Right lobe of liver (tissue), 6 donors: ENCODE measurements around the gene FOXP3. TPM values are rescaled to one million over a fixed set of nuclear protein-coding genes. Genes with fewer than 3 reads are reported as not detected.

Source experiments
- ATAC-seq, 4 donors: fragments of 200-7000 bp; cut with Tn5 transposase; one replicate each; pipeline ENCODE4 v1.9.1; 2020; ENCODE audit warnings: mild to moderate bottlenecking in 4 of 4, moderate library complexity in 4 of 4
- DNase-seq, 3 donors: peaks; one replicate each; pipeline ENCODE4 v3.0.0-alpha.2; 2020
- H3K27ac ChIP-seq, 3 donors: fragments of 200-600 bp; one replicate each; pipeline ENCODE4 v1.8.0; 2022
- H3K27me3 ChIP-seq, 2 donors: fragments of 200-600 bp; one replicate each; pipeline ENCODE4 v1.8.0; 2022
- H3K36me3 ChIP-seq, 4 donors: fragments of 200-600 bp; sonication (generic) in 1 of 4; one replicate each; pipeline versions ENCODE4 v1.5.1 to v1.8.0; 2017 to 2022; ENCODE audit warnings: control low read depth in 1 of 4
- H3K4me1 ChIP-seq, 4 donors: fragments of 200-600 bp; sonication (generic) in 1 of 4; one replicate each; pipeline versions ENCODE4 v1.5.1 to v1.8.0; 2017 to 2022; ENCODE audit warnings: control low read depth in 1 of 4
- H3K4me3 ChIP-seq, 3 donors: fragments of 200-600 bp; one replicate each; pipeline ENCODE4 v1.8.0; 2022
- H3K9me3 ChIP-seq, 4 donors: fragments of 200-600 bp; sonication (generic) in 1 of 4; one replicate each; pipeline versions ENCODE4 v1.5.1 to v1.8.0; 2017 to 2022; ENCODE audit warnings: control low read depth in 1 of 4
- CTCF ChIP-seq, 4 donors: fragments of 200-600 bp in 3 of 4; fragments of 450-650 bp in 1 of 4; IDR thresholded peaks; one replicate each; pipeline versions ENCODE4 v1.5.1 to v1.8.0; 2016 to 2022; ENCODE audit warnings: antibody characterized with exemption in 4 of 4, mild to moderate bottlenecking in 2 of 4
- POLR2A ChIP-seq: fragments of 450-650 bp; IDR thresholded peaks from one replicate; pipeline ENCODE4 v1.6.1; 2017; ENCODE audit warnings: antibody characterized with exemption, mild to moderate bottlenecking
- WGBS: methylation state at CpG from one replicate; pipeline ENCODE4 v1.1.6; 2018; ENCODE audit warnings: low coverage, low lambda C conversion rate; ENCODE audit not compliant: insufficient coverage; ENCODE audit errors: missing lambda C conversion rate; 5-methylcytosine and 5-hydroxymethylcytosine counted together
- intact Hi-C, 2 donors: fragments of 100-400 bp; cut with DNase I; formaldehyde crosslinking; loops; one replicate each; pipeline versions ENCODE4 v1.11.2 to v1.14.1; 2022
- total RNA-seq, 6 experiments: library from RNA; depleted of rRNA in 2 of 6; stranded (reverse); fragments of >200 nt in 2 of 6; fragmentation: NEBNext Ultra II Directional in 3 of 6; extraction: Animal tissue kit (Norgen Biotek cat#: 25700) in 3 of 6; gene quantifications; one replicate each; pipeline versions ENCODE4 v1.1.0 to v1.2.4, GENCODE V29; 2016 to 2023
- donor health status: DM: no; HTN: yes; CAD: no.
- donor health status: DM: no; HTN: no; CAD: no.
- donor health status: DM: no; HTN: no; CAD: no.
- donor health status: DM: no; HTN: yes; CAD: no.
- donor health status: DM: no; HTN: yes; CAD: no.

Gene FOXP3
- total RNA-seq, 6 experiments from 2014 or later: 0.18 to 1.2 (median 0.32) TPM

DNA sequence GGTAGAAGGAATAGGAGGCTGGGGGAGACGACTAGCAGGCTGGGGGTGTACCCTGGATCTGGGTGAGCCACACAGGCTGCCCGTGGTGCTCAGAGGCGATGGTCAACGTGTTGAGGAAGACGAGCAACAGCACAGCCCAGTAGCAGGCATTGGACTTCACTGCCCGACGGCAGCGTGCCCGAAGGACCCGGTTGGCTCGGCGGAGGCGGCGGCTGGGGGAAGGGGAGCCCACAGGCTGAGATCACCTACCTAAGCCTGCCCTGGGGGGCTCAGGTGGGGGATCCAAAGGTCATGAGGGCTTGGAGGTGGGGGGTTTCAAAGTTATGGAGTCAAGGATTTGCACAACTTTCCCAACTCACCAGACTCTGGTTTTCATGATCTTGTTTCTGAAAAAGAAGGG lies 38.7 kb downstream of the FOXP3 start:
- no peaks in the 10 kb centered on the region for H3K27me3 ChIP-seq
- H3K4me3 ChIP-seq: no peak overlapping the region
- no peaks in the 10 kb centered on the region for H3K9me3 ChIP-seq
- no peak overlapping the region for H3K27ac ChIP-seq
- TF ChIP-seq CTCF (IDR thresholded peaks at IDR 0.05) (no peak), POLR2A (no peak)
- ATAC-seq (no peak), DNase-seq (no peak)
- no peaks in the 10 kb centered on the region for H3K4me1 ChIP-seq
- no peaks in the 10 kb centered on the region for H3K36me3 ChIP-seq
- intact Hi-C loops: no loop called here
- WGBS: 61% methylated on average over 7 of the region's 14 CpGs

DNA sequence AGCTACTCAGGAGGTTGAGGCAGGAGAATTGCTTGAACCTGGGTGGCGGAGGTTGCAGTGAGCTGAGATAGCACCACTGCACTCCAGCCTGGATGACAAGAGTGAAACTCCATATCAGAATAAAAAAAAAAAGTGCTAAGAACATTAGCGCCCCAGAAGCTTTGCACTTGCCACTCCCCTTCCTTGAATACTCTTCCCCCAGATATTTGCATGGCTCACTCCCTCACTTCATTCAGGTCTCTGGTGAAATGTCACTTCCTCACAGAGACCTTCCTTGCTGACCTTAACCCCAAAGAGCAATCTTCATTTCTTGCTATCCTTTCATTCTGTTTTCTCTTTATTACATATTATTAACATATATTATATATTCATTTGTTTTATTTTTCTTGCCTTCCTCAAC lies 42.6 kb downstream of the FOXP3 start:
- H3K27me3 ChIP-seq: no peaks in the 10 kb centered on the region
- ATAC-seq: no peak
- H3K9me3 ChIP-seq: no peaks in the 10 kb centered on the region
- no peak for TF ChIP-seq CTCF (IDR thresholded peaks at IDR 0.05)
- TF ChIP-seq POLR2A: no peak
- no peaks in the 10 kb centered on the region for H3K4me1 ChIP-seq
- intact Hi-C loops: no loop called here
- no peaks in the 10 kb centered on the region for H3K36me3 ChIP-seq
- H3K4me3 ChIP-seq: no peak overlapping the region
- DNase-seq: no peak
- 63% methylated on average over 2 of the region's 2 CpGs for WGBS
- H3K27ac ChIP-seq: no peak overlapping the region

GRCh38 chrX:49220100-49220499 lies 44.4 kb downstream of the FOXP3 start:
- H3K27me3 ChIP-seq: no peaks in the 10 kb centered on the region
- no peak overlapping the region for H3K4me3 ChIP-seq
- no peaks in the 10 kb centered on the region for H3K9me3 ChIP-seq
- no peaks in the 10 kb centered on the region for H3K36me3 ChIP-seq
- intact Hi-C loops: no loop called here
- H3K27ac ChIP-seq: no peak overlapping the region
- no peaks in the 10 kb centered on the region for H3K4me1 ChIP-seq
- TF ChIP-seq CTCF (IDR thresholded peaks at IDR 0.05) (no peak), POLR2A (no peak)
- ATAC-seq: no peak
- DNase-seq: no peak

DNA sequence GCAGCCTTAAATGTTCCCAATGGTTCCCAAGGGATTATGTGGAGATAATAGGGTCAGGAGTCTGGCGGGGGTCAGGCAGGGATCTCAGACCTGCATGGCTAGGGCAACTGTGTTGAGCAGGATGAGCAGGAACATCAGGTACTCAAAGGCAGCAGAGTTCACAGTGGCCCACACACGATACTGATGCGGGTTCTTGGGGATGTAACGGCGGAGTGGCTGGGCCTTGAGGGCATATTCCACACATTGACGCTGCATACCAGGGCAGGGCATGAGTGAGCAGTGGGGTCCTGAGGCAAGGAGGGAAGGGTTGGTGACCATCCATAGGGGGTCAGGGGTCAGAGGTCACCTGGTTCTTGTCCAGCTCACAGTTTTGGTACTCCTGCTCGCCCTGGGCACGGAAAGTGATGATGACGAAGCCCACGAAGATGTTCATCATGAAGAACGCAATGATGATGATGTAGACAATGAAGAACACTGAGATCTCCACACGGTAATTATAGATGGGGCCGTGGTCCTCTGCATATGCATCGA lies 49.4 kb downstream of the FOXP3 start:
- H3K36me3 ChIP-seq: no peaks in the 10 kb centered on the region
- no peak for TF ChIP-seq POLR2A
- no peak for TF ChIP-seq CTCF (IDR thresholded peaks at IDR 0.05)
- no peaks in the 10 kb centered on the region for H3K9me3 ChIP-seq
- intact Hi-C loops: no loop called here
- H3K4me3 ChIP-seq: no peak overlapping the region
- H3K27me3 ChIP-seq: no peaks in the 10 kb centered on the region
- H3K4me1 ChIP-seq: no peaks in the 10 kb centered on the region
- no peak for ATAC-seq
- WGBS: 71% methylated on average over 8 of the region's 14 CpGs
- no peak overlapping the region for H3K27ac ChIP-seq
- DNase-seq: no peak

- DNase-seq (no peak), ATAC-seq (no peak)
- Histone ChIP-seq H3K4me3 (no peak overlapping the region), H3K27ac (no peak overlapping the region), H3K9me3 (no peaks in the 10 kb centered on the region), H3K4me1 (no peaks in the 10 kb centered on the region), H3K27me3 (no peaks in the 10 kb centered on the region), H3K36me3 (no peaks in the 10 kb centered on the region)
- WGBS: 70% methylated on average over 2 of the region's 2 CpGs
- TF ChIP-seq CTCF (IDR thresholded peaks at IDR 0.05) (no peak), POLR2A (no peak)
- intact Hi-C loops: no loop called here
These were observed 50.1 kb downstream of the FOXP3 start for GRCh38 chrX:49214416-49214815.
